OCI-LY3 (cell line): ENCODE measurements around the gene SMARCA4.

Source experiments
- CTCF ChIP-seq: fragments of 200-600, 300-600 bp; sonication (generic); IDR thresholded peaks from 2 replicates; pipeline ENCODE4 v1.5.1; 2014; ENCODE audit warnings: antibody characterized with exemption, low read length, low read depth
- EZH2phosphoT487 ChIP-seq: fragments of 200-600 bp; shearing (Covaris generic); IDR thresholded peaks from 2 replicates; pipeline ENCODE4 v1.6.1; 2018; ENCODE audit warnings: antibody characterized with exemption, mixed run types, low read depth

GRCh38 chr19:10983026-10983425, 22.2 kb downstream of the SMARCA4 start:
- TF ChIP-seq CTCF (no peak), EZH2phosphoT487 (no peak)
